PC-3 (cell line): ENCODE measurements around the gene TUBB4A. TPM values are rescaled to one million over a fixed set of nuclear protein-coding genes. Genes with fewer than 3 reads are reported as not detected.

ENCODE experiments used
- ATAC-seq: fragments of 200-7000 bp; cut with Tn5 transposase; 2 replicates; pipeline ENCODE4 v1.9.1; 2020; ENCODE audit warnings: mild to moderate bottlenecking, moderate library complexity
- BruUV-seq: library from RNA; stranded (reverse); fragments of 400-500 nt; replicated peaks from 2 replicates; lab custom pipeline; 2021; lab: Mats Ljungman, UMichigan
- CTCF ChIA-PET: fragments of 300-600 bp; sonication (Branson Sonifier 250); formaldehyde crosslinking; loops from one replicate; lab custom pipeline; 2022; ENCODE audit warnings: antibody characterized with exemption; lab: Charles Lee
- POLR2A ChIA-PET: fragments of 300-600 bp; sonication (Branson Sonifier 250); formaldehyde crosslinking; loops from one replicate; lab custom pipeline; 2022; ENCODE audit warnings: antibody characterized with exemption; ENCODE audit not compliant: unreplicated experiment; lab: Charles Lee
- DNase-seq: peaks from one replicate; pipeline ENCODE4 v3.0.0-alpha.2; 2015
- H2AFZ ChIP-seq: fragments of 300-600 bp; sonication (generic); 2 replicates; pipeline ENCODE4 v1.6.0; 2016; ENCODE audit warnings: antibody characterized with exemption, low read length
- H3F3A ChIP-seq: fragments of 300-600 bp; sonication (generic); one replicate; pipeline ENCODE4 v1.6.0; 2017; ENCODE audit warnings: antibody characterized with exemption, low read length, control low read depth, mild to moderate bottlenecking; ENCODE audit not compliant: unreplicated experiment
- H3K27ac ChIP-seq: fragments of 300-600 bp; sonication (generic); 2 replicates; pipeline ENCODE4 v1.5.1; 2016; ENCODE audit warnings: mild to moderate bottlenecking, low read length
- H3K27me3 ChIP-seq: fragments of 300-600 bp; sonication (generic); 2 replicates; pipeline ENCODE4 v1.6.1; 2016; ENCODE audit warnings: low read length, mixed read lengths
- H3K36me3 ChIP-seq: fragments of 300-600 bp; sonication (generic); 2 replicates; pipeline ENCODE4 v1.6.1; 2016; ENCODE audit warnings: low read depth, mixed run types, low read length, mixed read lengths
- H3K4me1 ChIP-seq: fragments of 300-600 bp; sonication (generic); 2 replicates; pipeline ENCODE4 v1.5.1; 2016; ENCODE audit warnings: low read length; ENCODE audit not compliant: insufficient read depth
- H3K4me2 ChIP-seq: fragments of 300-600 bp; sonication (generic); 2 replicates; pipeline ENCODE4 v1.6.0; 2016; ENCODE audit warnings: low read length
- H3K4me3 ChIP-seq: fragments of 300-600 bp; sonication (generic); 2 replicates; pipeline ENCODE4 v1.5.1; 2016; ENCODE audit warnings: mild to moderate bottlenecking, low read length, mixed read lengths
- H3K79me2 ChIP-seq: fragments of 300-600 bp; sonication (generic); 2 replicates; pipeline ENCODE4 v1.6.1; 2017; ENCODE audit warnings: low read length, mixed read lengths
- H3K9ac ChIP-seq: fragments of 300-600 bp; sonication (generic); 2 replicates; pipeline ENCODE4 v1.6.0; 2016; ENCODE audit warnings: mild to moderate bottlenecking, low read length
- H3K9me2 ChIP-seq: fragments of 300-600 bp; sonication (generic); replicated peaks from 2 replicates; pipeline ENCODE4 v1.6.1; 2016; ENCODE audit warnings: mixed run types, low read length, mixed read lengths
- H3K9me3 ChIP-seq: fragments of 300-600 bp; sonication (generic); 2 replicates; pipeline ENCODE4 v1.6.1; 2016; ENCODE audit warnings: low read length, mixed read lengths
- H4K20me1 ChIP-seq: fragments of 300-600 bp; sonication (generic); 2 replicates; pipeline ENCODE4 v1.6.1; 2016; ENCODE audit warnings: low read length, mixed read lengths
- CTCF ChIP-seq: fragments of 300-600 bp; sonication (generic); conservative IDR thresholded peaks from 2 replicates; pipeline ENCODE4 v1.5.1; 2017; ENCODE audit warnings: antibody characterized with exemption, low read depth, mild to moderate bottlenecking, low read length
- EZH2 ChIP-seq: fragments of 300-600 bp; sonication (generic); IDR thresholded peaks from one replicate; pipeline ENCODE4 v1.6.1; 2017; ENCODE audit warnings: antibody characterized with exemption, mild to moderate bottlenecking, low read length; ENCODE audit not compliant: unreplicated experiment
- EZH2phosphoT487 ChIP-seq: fragments of 300-600 bp; sonication (generic); IDR thresholded peaks from 2 replicates; pipeline ENCODE4 v1.6.1; 2018; ENCODE audit warnings: mild to moderate bottlenecking, antibody characterized with exemption, low read length, borderline replicate concordance
- intact Hi-C: fragments of 100-400 bp; cut with micrococcal nuclease; formaldehyde crosslinking; loops from 2 replicates; pipeline ENCODE4 v1.9.0; 2023
- total RNA-seq: library from RNA; depleted of rRNA; stranded (reverse); fragments of >200 nt; gene quantifications from 2 replicates; pipeline ENCODE4 v1.2.3, GENCODE V29; 2014

TUBB4A gene
- total RNA-seq, 1 experiment from 2014 or later = 4.6 TPM

- peak within 1 kb of the TSS; percentile 42 for H3K27ac ChIP-seq
- ATAC-seq (peak; percentile 91), DNase-seq (peak; percentile 94)
- no peaks in the 10 kb centered on the region for H3K9me3 ChIP-seq
- POLR2A ChIA-PET = interaction anchor here (0.6 to 0.9 kb wide), 4 partner anchors 11 to 1167 kb away, joined by 3 to 8 read pairs (median 6); no protein-coding TSS in a partner anchor
- peaks cover 24% of the 10 kb centered on the region for H3K4me1 ChIP-seq
- no peaks in the 10 kb centered on the region for H3K27me3 ChIP-seq
- H3K79me2 ChIP-seq = 0 out of 2 replicates have a peak, but pooled peaks cover 4% of the 10 kb centered on the region
- TF ChIP-seq EZH2phosphoT487 = no peak
- no peak for TF ChIP-seq CTCF
- TF ChIP-seq EZH2 = no peak
- peak within 1 kb of the TSS; percentile 79 for H3K9ac ChIP-seq
- H4K20me1 ChIP-seq = no peaks in the 10 kb centered on the region
- H3K9me2 ChIP-seq = no peaks in the 10 kb centered on the region
- CTCF ChIA-PET = interaction anchor here (1.0 kb wide), 1 partner anchor 14 kb away, joined by 4 read pairs; no protein-coding TSS in a partner anchor
- H3K4me2 ChIP-seq = peak within 1 kb of the TSS; percentile 92
- TSS peak; percentile 72 for BruUV-seq
- H3K36me3 ChIP-seq = peaks cover under 1% of the 10 kb centered on the region; the same call in 1 of the 2 replicates
- H3F3A ChIP-seq = no peaks in the 10 kb centered on the region
- peak within 1 kb of the TSS; percentile 81 for H3K4me3 ChIP-seq
- peak within 1 kb of the TSS; percentile 91 for H2AFZ ChIP-seq
- intact Hi-C loops = no loop called here
Measured at GRCh38 chr19:6530386-6531162, 28.5 kb upstream of the TUBB4A start, which contains the start of gene TNFSF9. TSS of gene TNFSF9 (plus strand) at chr19:6531026. CDS start at chr19:6531037, 11 bp downstream.

- DNase-seq (no peak), ATAC-seq (no peak)
- intact Hi-C loops = no loop called here
- peak overlapping the region; percentile 92 for H3K4me2 ChIP-seq
- H4K20me1 ChIP-seq = no peaks in the 10 kb centered on the region
- TF ChIP-seq EZH2 = no peak
- TF ChIP-seq CTCF = no peak
- TF ChIP-seq EZH2phosphoT487 = no peak
- peak overlapping the region; percentile 91 for H2AFZ ChIP-seq
- H3K9me2 ChIP-seq = no peaks in the 10 kb centered on the region
- no peaks in the 10 kb centered on the region for H3K27me3 ChIP-seq
- 0 out of 2 replicates have a peak, but pooled peaks cover 4% of the 10 kb centered on the region for H3K79me2 ChIP-seq
- no peaks in the 10 kb centered on the region for H3F3A ChIP-seq
- H3K4me1 ChIP-seq = peaks cover 24% of the 10 kb centered on the region
- peak overlapping the region; percentile 81 for H3K4me3 ChIP-seq
- BruUV-seq = no TSS peak
- no peak overlapping the region for H3K27ac ChIP-seq
- H3K9ac ChIP-seq = peak overlapping the region; percentile 79
- POLR2A ChIA-PET = interaction anchor here (0.7 kb wide), 1 partner anchor 943 kb away, joined by 8 read pairs; no protein-coding TSS in a partner anchor
- CTCF ChIA-PET = interaction anchor here (1.0 kb wide), 1 partner anchor 13 kb away, joined by 4 read pairs; no protein-coding TSS in a partner anchor
- no peaks in the 10 kb centered on the region for H3K9me3 ChIP-seq
- no peaks in the 10 kb centered on the region for H3K36me3 ChIP-seq
Measured at GRCh38 chr19:6529937-6530385, 27.9 kb upstream of the TUBB4A start.
